Measurements from ENCODE around the gene KIF1A.
"Not testable (repeated sequence)": the region's sequence is repeated elsewhere in the genome, so short reads cannot be mapped to it uniquely, and the experiment has no call there.

KIF1A gene

GRCh38 chr2:240683329-240683979 is 136.6 kb downstream of the KIF1A start:
- DNase-seq (ENCODE audit: low read depth): not testable (repeated sequence)

DNA sequence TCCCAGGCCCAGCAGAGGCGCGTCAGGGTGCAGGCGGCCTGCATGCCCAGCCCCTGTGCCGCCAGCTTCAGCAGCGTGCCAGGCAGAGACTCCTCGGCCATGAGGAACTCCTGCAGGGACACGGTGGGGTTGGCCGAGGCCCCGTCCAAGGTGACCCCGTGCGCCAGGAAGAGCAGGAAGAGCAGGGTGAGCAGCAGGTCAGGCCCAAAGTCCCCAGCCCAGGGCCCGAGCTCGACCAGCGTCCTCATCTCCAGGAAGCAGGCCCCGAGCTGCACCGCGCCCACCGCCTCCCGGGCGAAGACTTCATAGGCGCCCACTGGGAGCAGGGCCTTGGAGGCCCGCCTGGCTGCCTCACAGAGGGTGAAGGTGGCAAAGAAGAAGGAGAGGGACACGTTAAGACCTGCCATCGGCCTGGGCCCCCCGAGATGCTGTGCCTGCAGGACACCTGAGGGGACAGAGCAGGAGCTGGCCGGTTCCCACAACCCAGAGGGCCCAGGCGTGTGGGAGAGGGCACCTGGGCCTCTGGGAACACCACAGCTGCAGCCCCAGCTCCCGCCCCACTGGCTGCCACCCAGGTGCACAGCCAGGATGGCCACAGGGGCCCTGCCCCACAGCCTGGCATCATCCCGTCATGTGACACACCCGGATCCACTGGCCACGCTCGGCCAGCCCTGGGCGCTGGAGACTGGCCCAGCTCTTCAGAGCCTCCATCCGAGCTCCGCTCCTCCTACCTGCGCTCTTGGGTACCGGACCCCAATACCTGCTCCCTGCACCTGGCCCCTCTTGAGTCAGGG is 137.4 kb downstream of the KIF1A start, which contains the start of gene AQP12B:
Gene AQP12B, minus strand, starts transcription at position 455 of the 794 bp plus-strand sequence. Its CDS starts 48 bp downstream, at position 407.
- not testable (repeated sequence) for DNase-seq (ENCODE audit: low read depth)

DNA sequence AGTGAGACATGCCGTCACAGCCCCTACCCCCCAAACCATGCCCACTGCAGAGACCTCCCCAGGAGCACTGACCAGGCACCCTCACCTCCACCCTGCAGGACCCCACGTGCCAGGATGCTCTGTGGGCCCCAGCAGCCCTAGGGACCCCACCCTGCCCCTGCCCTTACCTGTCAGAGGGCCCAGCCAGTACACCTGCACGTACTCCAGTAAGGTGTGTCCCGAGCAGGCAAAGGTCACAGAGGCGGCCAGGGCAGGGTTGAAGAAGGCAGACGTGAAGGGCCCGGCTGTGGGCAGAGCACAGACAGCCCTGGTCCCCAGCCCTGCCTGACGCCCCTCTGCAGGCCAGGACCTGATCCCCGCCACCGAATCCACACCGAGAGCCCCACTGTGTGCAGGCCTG is 139.8 kb downstream of the KIF1A start:
- DNase-seq (ENCODE audit: low read depth): not testable (repeated sequence)

GRCh38 chr2:240678909-240679308 is 141.1 kb downstream of the KIF1A start:
- not testable (repeated sequence) for DNase-seq (ENCODE audit: low read depth)

DNA sequence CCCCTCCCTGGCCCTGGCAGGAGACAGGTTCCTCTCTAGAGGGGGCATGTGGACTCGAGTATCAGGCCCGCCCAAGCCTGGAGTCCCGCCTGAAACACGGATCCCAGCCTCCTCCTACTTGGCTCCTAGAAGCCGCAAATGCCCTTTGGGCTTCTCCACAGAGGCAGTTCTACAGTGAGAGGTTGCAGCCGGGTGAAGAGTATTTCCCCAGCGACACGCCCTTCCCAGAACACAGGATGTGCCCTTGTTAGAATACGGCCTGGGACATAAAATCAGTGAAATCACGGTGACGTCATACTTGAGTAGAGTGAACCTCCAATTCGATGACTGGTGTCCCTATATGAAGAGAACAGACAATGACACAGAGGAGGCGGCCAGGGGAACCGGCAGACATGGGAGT is 142.0 kb downstream of the KIF1A start:
- DNase-seq (ENCODE audit: low read depth): not testable (repeated sequence)

- DNase-seq (ENCODE audit: low read depth): not testable (repeated sequence)
These were observed 144.7 kb downstream of the KIF1A start for GRCh38 chr2:240675345-240675744.

- not testable (repeated sequence) for DNase-seq (ENCODE audit: low read depth)
These were observed 145.4 kb downstream of the KIF1A start for GRCh38 chr2:240674461-240675184.

- no peak for DNase-seq (ENCODE audit: low read depth)
These were observed 147.3 kb downstream of the KIF1A start for GRCh38 chr2:240672701-240673190.

GRCh38 chr2:240672076-240672700 is 147.8 kb downstream of the KIF1A start:
- no peak for DNase-seq (ENCODE audit: low read depth)

DNA sequence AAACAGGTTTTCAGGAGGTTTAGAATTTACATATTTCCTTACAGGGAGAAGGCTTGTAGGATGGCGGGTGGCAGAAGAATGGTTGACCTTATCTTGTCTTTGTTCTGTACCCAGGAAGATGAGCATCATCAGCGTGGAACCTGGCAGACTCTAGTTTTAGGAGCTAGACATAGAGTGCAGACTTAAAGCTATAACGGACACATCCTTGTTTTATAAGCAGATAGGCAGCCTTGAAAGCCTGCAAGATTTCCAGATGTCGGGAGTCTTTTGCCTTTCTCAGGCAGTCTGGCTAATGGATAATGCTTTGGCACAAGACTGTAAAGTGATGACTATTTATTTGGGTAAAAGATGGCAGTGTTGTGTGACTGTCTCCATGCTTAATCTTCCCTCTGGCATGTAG is 149.1 kb downstream of the KIF1A start:
- DNase-seq (ENCODE audit: low read depth): no peak

- no peak for DNase-seq (ENCODE audit: low read depth)
These were observed 149.6 kb downstream of the KIF1A start for GRCh38 chr2:240670402-240670801.

DNA sequence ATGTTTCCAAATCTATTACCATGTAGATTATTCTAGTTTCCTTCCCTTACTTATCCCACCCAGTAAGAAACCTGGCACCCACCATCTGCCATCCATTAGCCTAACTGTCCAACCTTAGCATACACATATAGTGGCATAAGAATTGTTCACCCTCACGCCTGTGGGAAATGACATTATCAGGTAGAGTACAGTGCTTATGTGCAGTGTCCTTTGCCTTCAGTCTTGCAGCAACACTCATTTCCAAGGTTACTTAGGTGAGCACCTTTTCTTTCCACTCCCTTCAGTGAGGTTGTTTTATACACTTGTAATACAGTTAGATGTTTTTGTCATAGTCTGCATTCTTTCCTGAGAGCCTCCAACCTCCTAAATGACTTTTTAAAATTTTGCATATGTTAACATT is 155.4 kb downstream of the KIF1A start:
- no peak for DNase-seq (ENCODE audit: low read depth)

Data from amniotic epithelial cell (primary cell).